A673 (cell line): Measurements from ENCODE around the gene CYP2W1. TPM values are rescaled to one million over a fixed set of nuclear protein-coding genes. Genes with fewer than 3 reads are reported as not detected.

Experiments used
- BruUV-seq: library from RNA; stranded (reverse); fragments of 400-500 nt; replicated peaks from 2 replicates; lab custom pipeline; 2021; lab: Mats Ljungman, UMichigan
- CTCF ChIA-PET: fragments of 300-600 bp; sonication (Branson Sonifier 250); formaldehyde crosslinking; loops from one replicate; lab custom pipeline; 2022; ENCODE audit warnings: antibody characterized with exemption; lab: Charles Lee
- POLR2A ChIA-PET: fragments of 300-600 bp; sonication (Branson Sonifier 250); formaldehyde crosslinking; loops from one replicate; lab custom pipeline; 2022; ENCODE audit warnings: antibody characterized with exemption; ENCODE audit not compliant: low non-redundant PET; lab: Charles Lee
- DNase-seq: peaks from one replicate; pipeline ENCODE4 v3.0.0-alpha.2; 2015; ENCODE audit warnings: low spot score
- H3K27ac ChIP-seq: fragments of 200-600 bp; sonication (generic); 2 replicates; pipeline ENCODE4 v1.5.1; 2016; ENCODE audit warnings: mixed run types, low read depth, mild to moderate bottlenecking, mixed read lengths, antibody characterized with exemption, low read length; ENCODE audit not compliant: poor library complexity, severe bottlenecking
- H3K27me3 ChIP-seq: fragments of 200-600 bp; sonication (generic); replicated peaks from 2 replicates; pipeline ENCODE4 v1.6.1; 2017; ENCODE audit warnings: mixed run types, low read depth, mild to moderate bottlenecking, mixed read lengths, antibody characterized with exemption, low read length; ENCODE audit not compliant: insufficient read depth, poor library complexity
- H3K36me3 ChIP-seq: fragments of 200-600 bp; sonication (generic); 2 replicates; pipeline ENCODE4 v1.6.1; 2016; ENCODE audit warnings: mixed run types, mild to moderate bottlenecking, mixed read lengths, antibody characterized with exemption, low read length; ENCODE audit not compliant: insufficient read depth, poor library complexity, severe bottlenecking
- H3K4me1 ChIP-seq: fragments of 200-600 bp; sonication (generic); 2 replicates; pipeline ENCODE4 v1.6.1; 2017; ENCODE audit warnings: mixed run types, mild to moderate bottlenecking, mixed read lengths, antibody characterized with exemption, low read length; ENCODE audit not compliant: insufficient read depth, poor library complexity, severe bottlenecking
- H3K4me3 ChIP-seq: fragments of 200-600 bp; sonication (generic); 2 replicates; pipeline ENCODE4 v1.5.1; 2016; ENCODE audit warnings: low read depth, mixed run types, mild to moderate bottlenecking, mixed read lengths, low read length; ENCODE audit not compliant: poor library complexity, severe bottlenecking
- H3K9me3 ChIP-seq: fragments of 200-600 bp; sonication (generic); 2 replicates; pipeline ENCODE4 v1.6.1; 2016; ENCODE audit warnings: mixed run types, low read depth, mild to moderate bottlenecking, mixed read lengths, antibody characterized with exemption, low read length; ENCODE audit not compliant: poor library complexity, severe bottlenecking
- EZH2 ChIP-seq: fragments of 200-600 bp; sonication (generic); IDR thresholded peaks from 2 replicates; pipeline ENCODE4 v1.6.1; 2017; ENCODE audit warnings: borderline replicate concordance, low read depth, mild to moderate bottlenecking, mixed read lengths, antibody characterized with exemption, low read length; ENCODE audit not compliant: poor library complexity, severe bottlenecking
- intact Hi-C: fragments of 100-400 bp; cut with micrococcal nuclease; formaldehyde crosslinking; loops from one replicate; pipeline ENCODE4 v1.10.0; 2022; ENCODE audit not compliant: unreplicated experiment
- total RNA-seq: library from RNA; stranded (reverse); gene quantifications from 2 replicates; pipeline ENCODE4 v1.2.3, GENCODE V29; 2021
- TF ChIP-seq, protein P1 (sequence below): fragments of 300-800, 200-600 bp; sonication (generic); conservative IDR thresholded peaks from 2 replicates; pipeline ENCODE4 v1.5.1; 2017; ENCODE audit warnings: low read depth, mild to moderate bottlenecking, antibody characterized with exemption, low read length, moderate library complexity, mixed read lengths

Gene CYP2W1
- total RNA-seq, 1 experiment from 2014 or later: not detected

GRCh38 chr7:992709-993607 is 10.0 kb downstream of the CYP2W1 start:
- no peak for TF ChIP-seq EZH2
- TF ChIP-seq, protein P1, sequence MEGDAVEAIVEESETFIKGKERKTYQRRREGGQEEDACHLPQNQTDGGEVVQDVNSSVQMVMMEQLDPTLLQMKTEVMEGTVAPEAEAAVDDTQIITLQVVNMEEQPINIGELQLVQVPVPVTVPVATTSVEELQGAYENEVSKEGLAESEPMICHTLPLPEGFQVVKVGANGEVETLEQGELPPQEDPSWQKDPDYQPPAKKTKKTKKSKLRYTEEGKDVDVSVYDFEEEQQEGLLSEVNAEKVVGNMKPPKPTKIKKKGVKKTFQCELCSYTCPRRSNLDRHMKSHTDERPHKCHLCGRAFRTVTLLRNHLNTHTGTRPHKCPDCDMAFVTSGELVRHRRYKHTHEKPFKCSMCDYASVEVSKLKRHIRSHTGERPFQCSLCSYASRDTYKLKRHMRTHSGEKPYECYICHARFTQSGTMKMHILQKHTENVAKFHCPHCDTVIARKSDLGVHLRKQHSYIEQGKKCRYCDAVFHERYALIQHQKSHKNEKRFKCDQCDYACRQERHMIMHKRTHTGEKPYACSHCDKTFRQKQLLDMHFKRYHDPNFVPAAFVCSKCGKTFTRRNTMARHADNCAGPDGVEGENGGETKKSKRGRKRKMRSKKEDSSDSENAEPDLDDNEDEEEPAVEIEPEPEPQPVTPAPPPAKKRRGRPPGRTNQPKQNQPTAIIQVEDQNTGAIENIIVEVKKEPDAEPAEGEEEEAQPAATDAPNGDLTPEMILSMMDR: peak; percentile 100
- no peaks in the 10 kb centered on the region for H3K27me3 ChIP-seq
- no peaks in the 10 kb centered on the region for H3K4me1 ChIP-seq
- intact Hi-C loops: loop anchor here (1.0 to 5.0 kb wide), 3 partner anchors 72 to 439 kb away; no protein-coding TSS in a partner anchor
- CTCF ChIA-PET: interaction anchor here (0.6 to 4.0 kb wide), 14 partner anchors 10 to 190 kb away, joined by 3 to 42 read pairs (median 5); partner anchors contain the start of gene CYP2W1
- H3K27ac ChIP-seq: no peak overlapping the region
- no TSS peak for BruUV-seq
- no peak overlapping the region for H3K4me3 ChIP-seq
- POLR2A ChIA-PET: no interaction called here
- H3K9me3 ChIP-seq: no peaks in the 10 kb centered on the region
- DNase-seq: peak; percentile 96
- peaks cover 8% of the 10 kb centered on the region for H3K36me3 ChIP-seq

- CTCF ChIA-PET: interaction anchor here (4.0 kb wide), 1 partner anchor 71 kb away, joined by 42 read pairs; no protein-coding TSS in a partner anchor
- H3K27ac ChIP-seq: no peak overlapping the region
- no peak for DNase-seq
- H3K36me3 ChIP-seq: peaks cover 10% of the 10 kb centered on the region
- BruUV-seq: no TSS peak
- H3K9me3 ChIP-seq: no peaks in the 10 kb centered on the region
- no peaks in the 10 kb centered on the region for H3K4me1 ChIP-seq
- H3K27me3 ChIP-seq: no peaks in the 10 kb centered on the region
- intact Hi-C loops: loop anchor here (5.0 kb wide), 1 partner anchor 438 kb away; no protein-coding TSS in a partner anchor
- no peak overlapping the region for H3K4me3 ChIP-seq
- POLR2A ChIA-PET: no interaction called here
- TF ChIP-seq EZH2: no peak
- TF ChIP-seq, protein P1: no peak
Measured at GRCh38 chr7:994592-995308, 11.8 kb downstream of the CYP2W1 start.

DNA sequence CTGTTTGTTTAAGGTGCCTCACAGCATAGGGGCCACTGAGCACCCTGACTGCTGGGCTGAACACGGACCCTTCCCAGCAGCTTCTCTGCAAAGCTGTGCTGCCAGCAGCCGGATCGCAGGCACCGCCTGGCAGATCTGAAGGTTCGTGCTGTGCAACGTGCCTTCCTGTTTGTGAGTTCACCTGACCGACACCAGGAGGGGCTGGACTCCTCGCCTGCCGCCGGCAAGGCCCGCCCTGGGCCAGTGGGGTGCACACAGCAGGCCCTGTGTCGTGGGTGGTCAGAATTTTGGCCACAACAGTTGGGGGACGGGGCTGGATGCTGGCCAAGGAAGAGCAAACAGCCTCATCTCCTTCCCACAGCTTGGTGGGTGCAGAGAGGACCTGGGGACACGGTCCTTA is 12.6 kb downstream of the CYP2W1 start:
- H3K4me3 ChIP-seq: no peak overlapping the region
- TF ChIP-seq, protein P1: no peak
- no peak for TF ChIP-seq EZH2
- H3K27ac ChIP-seq: no peak overlapping the region
- no peak for DNase-seq
- BruUV-seq: no TSS peak
- H3K9me3 ChIP-seq: no peaks in the 10 kb centered on the region
- intact Hi-C loops: no loop called here
- ChIA-PET POLR2A (no interaction called here), CTCF (no interaction called here)
- no peaks in the 10 kb centered on the region for H3K27me3 ChIP-seq
- H3K4me1 ChIP-seq: no peaks in the 10 kb centered on the region
- H3K36me3 ChIP-seq: peaks cover 10% of the 10 kb centered on the region
